Mucosa of rectum (tissue), 2 donors: ENCODE measurements around the gene GSE1.

Experiments
- H3K27ac ChIP-seq, 2 donors: one replicate each; pipeline ENCODE4 v1.7.0; 2013; ENCODE audit warnings: inconsistent platforms in 2 of 2, low read depth in 2 of 2, low read length in 2 of 2
- H3K27me3 ChIP-seq, 2 donors: one replicate each; pipeline ENCODE4 v1.7.0; 2013; ENCODE audit warnings: low read length in 2 of 2; ENCODE audit not compliant: control insufficient read depth in 2 of 2, insufficient read depth in 2 of 2
- H3K36me3 ChIP-seq, 2 donors: one replicate each; pipeline ENCODE4 v1.7.0; 2013; ENCODE audit warnings: low read length in 2 of 2; ENCODE audit not compliant: control insufficient read depth in 2 of 2, insufficient read depth in 2 of 2
- H3K4me1 ChIP-seq, 2 donors: one replicate each; pipeline ENCODE4 v1.7.0; 2013; ENCODE audit warnings: low read length in 2 of 2, mild to moderate bottlenecking in 1 of 2; ENCODE audit not compliant: control insufficient read depth in 2 of 2, insufficient read depth in 2 of 2
- H3K4me3 ChIP-seq, 2 donors: one replicate each; pipeline ENCODE4 v1.7.0; 2013; ENCODE audit warnings: low read length in 2 of 2
- H3K9ac ChIP-seq, 2 donors: one replicate each; pipeline ENCODE4 v1.7.0; 2013; ENCODE audit warnings: low read length in 2 of 2, low read depth in 1 of 2, mild to moderate bottlenecking in 1 of 2
- H3K9me3 ChIP-seq, 2 donors: one replicate each; pipeline ENCODE4 v1.7.0; 2013; ENCODE audit warnings: low read length in 2 of 2; ENCODE audit not compliant: control insufficient read depth in 2 of 2
- donor health status: healthy.
- donor health status: Normal muscosa, but diverticular disease.

The GSE1 gene

DNA sequence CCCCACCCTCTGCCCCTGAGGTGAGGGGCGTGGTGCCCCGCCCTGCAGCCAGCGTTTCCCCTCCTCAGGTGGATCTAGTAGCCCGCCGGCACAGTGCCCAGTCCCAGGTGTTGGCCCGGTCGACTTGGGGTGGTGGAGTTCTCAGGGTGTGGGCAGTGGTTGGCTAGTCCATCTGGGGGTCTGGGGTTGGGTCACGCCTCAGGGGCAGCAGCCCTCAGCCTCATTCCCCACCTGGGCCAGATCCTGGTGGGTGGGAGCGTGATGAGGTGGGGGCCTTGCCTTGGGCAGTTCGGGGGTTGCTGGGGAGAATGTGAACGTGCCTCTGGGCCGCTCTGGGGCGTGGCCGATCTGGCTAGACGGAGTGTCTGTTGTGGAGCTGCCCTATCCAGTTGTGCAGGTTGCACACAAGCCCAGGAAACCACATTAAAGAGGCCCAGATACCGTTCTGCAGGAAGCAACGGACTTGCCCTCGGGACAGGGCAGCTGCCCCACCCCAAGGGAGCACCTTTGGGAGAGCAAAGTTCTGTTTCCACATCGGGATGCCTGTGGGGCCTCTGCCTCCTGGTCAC is 32.0 kb downstream of the GSE1 start:
- H3K27me3 ChIP-seq = no peaks in the 10 kb centered on the region
- peak overlapping the region in 1 of 2 donors; percentile 9 for H3K27ac ChIP-seq

DNA sequence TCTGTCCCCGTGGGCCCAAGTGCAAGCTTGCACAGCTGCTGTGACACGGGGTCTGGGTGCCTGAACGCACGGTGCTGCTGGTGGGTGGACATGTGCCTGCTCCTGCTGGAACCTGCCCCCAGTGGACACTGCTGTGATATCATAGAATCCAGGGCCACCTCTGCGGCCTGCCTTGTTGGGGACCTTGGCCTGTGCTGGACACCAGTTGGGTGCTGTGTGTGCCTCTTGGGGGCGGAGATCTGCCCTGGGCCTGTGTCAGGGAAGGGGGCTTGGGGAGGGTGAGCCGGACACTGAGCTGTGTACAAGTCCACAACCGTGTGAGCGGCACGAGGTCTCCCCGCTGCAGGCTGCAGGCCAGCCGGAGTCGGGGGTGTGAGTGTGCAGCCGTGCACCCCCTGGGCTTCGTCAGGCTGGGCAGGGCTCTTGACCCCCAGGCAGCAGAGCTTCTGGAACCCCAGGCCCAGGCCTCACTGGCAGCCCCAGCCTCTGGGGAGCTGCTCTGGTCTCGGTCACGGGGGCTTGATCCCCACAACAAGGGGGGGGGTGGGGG is 33.3 kb downstream of the GSE1 start:
- Histone ChIP-seq H3K4me3 (no peak overlapping the region), H3K4me1 (peaks cover 21 to 31% of the 10 kb centered on the region in 2 donors), H3K9ac (no peak overlapping the region), H3K27ac (no peak overlapping the region), H3K9me3 (no peaks in the 10 kb centered on the region), H3K27me3 (no peaks in the 10 kb centered on the region), H3K36me3 (peaks cover 4 to 9% of the 10 kb centered on the region in 2 donors)

More for the DNA sequence above, 32.0 kb downstream of the GSE1 start:
- H3K9me3 ChIP-seq = no peaks in the 10 kb centered on the region
- H3K4me1 ChIP-seq = peaks cover 24 to 35% of the 10 kb centered on the region in 2 donors
- peaks cover 6 to 11% of the 10 kb centered on the region in 2 donors for H3K36me3 ChIP-seq
- H3K4me3 ChIP-seq = no peak overlapping the region
- H3K9ac ChIP-seq = no peak overlapping the region

DNA sequence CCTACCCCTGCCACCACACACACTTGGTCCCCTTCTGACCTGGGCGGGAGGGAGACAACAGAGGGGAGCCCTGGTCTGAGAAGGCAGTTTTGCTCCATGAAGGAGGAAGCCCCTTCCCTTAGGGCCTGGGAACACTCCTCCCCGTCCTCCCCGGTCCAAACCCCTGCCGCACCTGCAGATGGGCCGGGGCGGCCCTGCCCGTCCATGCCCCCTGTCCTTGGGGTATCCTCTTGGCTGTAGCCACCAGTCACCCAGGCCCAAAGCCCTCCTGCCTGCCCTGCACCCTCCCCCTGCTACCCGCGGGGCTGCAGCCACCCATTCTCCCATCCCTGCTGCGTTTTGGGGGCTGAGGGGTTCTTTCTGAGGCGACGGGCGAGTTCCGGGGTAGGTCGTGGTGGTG is 33.9 kb downstream of the GSE1 start:
- H3K36me3 ChIP-seq = peaks cover 4 to 9% of the 10 kb centered on the region in 2 donors
- H3K4me1 ChIP-seq = peaks cover 18 to 26% of the 10 kb centered on the region in 2 donors
- H3K9ac ChIP-seq = no peak overlapping the region
- H3K9me3 ChIP-seq = no peaks in the 10 kb centered on the region
- no peak overlapping the region for H3K27ac ChIP-seq
- H3K27me3 ChIP-seq = no peaks in the 10 kb centered on the region
- no peak overlapping the region for H3K4me3 ChIP-seq

GRCh38 chr16:85648070-85648714 is 35.1 kb downstream of the GSE1 start:
- H3K4me1 ChIP-seq = peaks cover 17 to 21% of the 10 kb centered on the region in 2 donors

GRCh38 chr16:85648805-85649204 is 35.7 kb downstream of the GSE1 start:
- Histone ChIP-seq H3K9ac (no peak overlapping the region), H3K27me3 (no peaks in the 10 kb centered on the region), H3K27ac (no peak overlapping the region), H3K36me3 (peaks cover 10 to 12% of the 10 kb centered on the region in 2 donors), H3K4me1 (peaks cover 14 to 19% of the 10 kb centered on the region in 2 donors), H3K9me3 (no peaks in the 10 kb centered on the region), H3K4me3 (no peak overlapping the region)

More at GRCh38 chr16:85648070-85648714, 35.1 kb downstream of the GSE1 start:
- Histone ChIP-seq H3K36me3 (peaks cover 4 to 9% of the 10 kb centered on the region in 2 donors), H3K27ac (no peak overlapping the region), H3K27me3 (no peaks in the 10 kb centered on the region), H3K4me3 (no peak overlapping the region), H3K9ac (no peak overlapping the region), H3K9me3 (no peaks in the 10 kb centered on the region)

- no peak overlapping the region for H3K27ac ChIP-seq
- H3K4me1 ChIP-seq = peaks cover 10 to 16% of the 10 kb centered on the region in 2 donors
- H3K27me3 ChIP-seq = no peaks in the 10 kb centered on the region
- no peak overlapping the region for H3K4me3 ChIP-seq
- no peak overlapping the region for H3K9ac ChIP-seq
- H3K9me3 ChIP-seq = no peaks in the 10 kb centered on the region
- peaks cover 17 to 19% of the 10 kb centered on the region in 2 donors for H3K36me3 ChIP-seq
Measured at GRCh38 chr16:85649411-85650134, 36.5 kb downstream of the GSE1 start.

DNA sequence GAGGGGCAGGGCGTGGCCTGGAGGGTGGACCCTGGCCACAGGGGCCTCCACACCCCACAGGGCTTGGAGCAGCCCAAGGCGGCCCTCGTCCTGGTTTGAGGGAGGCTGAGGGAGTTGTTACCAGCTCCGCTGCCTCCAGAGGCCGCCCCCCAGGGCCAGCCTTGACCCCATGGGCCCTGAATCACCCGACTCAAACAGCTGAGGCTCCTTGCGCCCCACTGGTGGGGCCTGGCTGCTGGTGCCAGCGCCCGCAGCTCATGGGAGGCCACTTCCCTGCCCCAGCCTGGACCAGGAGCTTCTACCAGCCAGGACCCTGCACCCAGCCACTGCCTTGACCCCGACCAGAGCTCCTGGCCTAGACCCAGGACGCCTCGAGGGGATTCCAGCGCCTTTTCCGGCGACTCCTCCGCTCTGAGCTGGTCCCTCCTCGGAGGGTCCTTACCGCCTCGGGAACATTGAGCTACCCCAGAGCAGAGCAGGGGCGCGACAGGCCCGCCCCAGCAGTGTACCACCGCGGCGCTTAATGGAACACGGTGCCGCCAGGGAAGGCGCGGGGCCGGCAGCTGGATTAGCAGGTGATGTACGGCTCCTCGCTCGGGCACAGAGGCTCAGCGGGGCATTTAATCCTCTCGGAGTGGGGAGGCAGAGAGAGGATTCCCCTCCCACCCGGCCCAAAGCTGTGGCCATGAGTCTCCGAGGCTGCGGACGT is 37.2 kb downstream of the GSE1 start:
- Histone ChIP-seq H3K27me3 (no peaks in the 10 kb centered on the region), H3K27ac (no peak overlapping the region), H3K4me3 (no peak overlapping the region), H3K9ac (no peak overlapping the region), H3K36me3 (peaks cover 22 to 26% of the 10 kb centered on the region in 2 donors), H3K4me1 (peaks cover 4 to 10% of the 10 kb centered on the region in 2 donors), H3K9me3 (no peaks in the 10 kb centered on the region)

DNA sequence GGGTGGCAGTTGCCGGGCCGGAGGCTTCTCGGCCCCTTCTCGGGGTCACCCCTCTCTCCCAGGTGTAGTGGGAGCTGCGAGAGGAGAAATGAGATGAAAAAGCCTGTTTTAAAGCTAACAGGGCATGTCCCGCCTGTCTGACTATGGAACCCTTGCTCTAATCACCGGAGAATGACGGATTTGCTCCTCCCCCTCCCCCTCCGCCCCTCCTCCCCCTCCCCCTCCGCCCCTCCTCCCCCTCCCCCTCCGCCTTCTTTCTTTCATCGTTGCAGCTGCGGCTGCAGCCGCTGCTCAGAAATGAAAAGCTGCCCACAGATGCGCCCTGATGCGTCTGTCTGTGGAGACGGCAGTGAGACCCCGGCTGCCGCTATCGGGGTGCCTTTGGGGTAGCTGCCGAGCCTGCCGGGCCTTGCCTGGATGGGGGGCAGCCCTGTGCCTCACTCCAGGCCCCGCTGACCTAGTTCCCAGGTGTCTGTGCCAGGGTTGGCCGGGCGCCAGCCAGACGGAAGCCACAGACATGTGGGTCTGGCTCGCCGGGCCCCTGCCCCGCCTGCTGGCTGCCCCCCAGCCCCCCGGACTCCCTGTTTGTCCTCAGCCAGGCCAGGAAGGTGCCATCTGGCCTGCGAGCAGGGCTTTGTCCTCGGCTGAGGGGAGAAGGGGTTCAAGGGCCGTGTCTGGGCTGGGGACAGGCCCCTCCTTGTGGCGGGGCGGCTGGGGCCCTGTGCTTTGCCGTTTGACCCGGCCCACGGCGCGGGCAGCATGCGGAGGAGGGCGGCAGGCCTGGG is 37.9 kb downstream of the GSE1 start:
- Histone ChIP-seq H3K9ac (no peak overlapping the region), H3K9me3 (no peaks in the 10 kb centered on the region), H3K36me3 (peaks cover 29 to 33% of the 10 kb centered on the region in 2 donors), H3K27me3 (no peaks in the 10 kb centered on the region), H3K4me3 (no peak overlapping the region), H3K27ac (peak overlapping the region in 1 of 2 donors; percentile 16), H3K4me1 (peaks cover 3 to 5% of the 10 kb centered on the region in 2 donors)
